C4-2B (cell line): ENCODE measurements around the gene HRH3.

Experiments
- H3K27ac ChIP-seq: fragments of 450-650 bp; 2 replicates; pipeline ENCODE4 v1.5.1; 2017
- CTCF ChIP-seq: fragments of 450-650 bp; conservative IDR thresholded peaks from 2 replicates; pipeline ENCODE4 v1.5.1; 2017; ENCODE audit warnings: mild to moderate bottlenecking
- ZFX ChIP-seq: fragments of 450-650 bp; IDR thresholded peaks from 2 replicates; pipeline ENCODE4 v1.6.1; 2017

HRH3 gene

DNA sequence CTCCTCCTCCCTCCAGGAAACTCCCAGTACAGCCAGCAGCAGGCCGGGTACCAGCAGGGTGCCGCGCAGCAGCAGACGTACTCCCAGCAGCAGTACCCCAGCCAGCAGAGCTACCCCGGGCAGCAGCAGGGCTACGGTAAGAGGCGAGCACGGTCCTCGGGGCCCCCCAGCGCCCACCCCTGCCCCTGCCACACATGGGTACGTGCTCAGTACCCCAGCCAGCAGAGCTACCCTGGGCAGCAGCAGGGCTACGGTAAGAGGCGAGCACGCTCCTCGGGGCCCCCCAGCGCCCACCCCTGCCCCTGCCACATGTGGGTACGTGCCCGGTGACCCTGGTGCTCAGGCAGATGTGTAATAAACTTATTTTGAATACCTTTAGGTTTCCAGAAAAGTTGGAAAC lies 47.4 kb downstream of the HRH3 start:
- TF ChIP-seq CTCF (no peak), ZFX (no peak)
- H3K27ac ChIP-seq, result no peak overlapping the region

DNA sequence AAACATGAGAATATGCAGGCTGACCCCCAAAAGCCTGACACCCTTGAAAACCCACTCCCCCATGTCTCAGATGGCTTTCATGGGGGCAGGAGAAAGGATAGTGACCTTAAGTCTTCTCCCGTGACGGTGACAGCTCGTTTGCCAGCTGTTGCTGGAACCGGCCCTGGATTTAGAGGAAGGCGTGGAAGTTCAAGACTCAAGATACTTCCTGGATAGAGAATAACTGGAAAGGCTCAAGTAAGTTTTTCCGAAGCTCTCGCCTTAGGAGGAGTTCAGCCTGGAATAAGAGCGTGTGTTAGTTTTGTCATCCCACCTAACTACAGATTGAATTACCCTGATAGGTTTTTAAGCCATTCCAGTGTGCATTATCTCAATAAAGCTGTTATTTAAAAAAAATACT lies 48.8 kb downstream of the HRH3 start:
- H3K27ac ChIP-seq, result no peak overlapping the region
- no peak for TF ChIP-seq CTCF
- no peak for TF ChIP-seq ZFX

DNA sequence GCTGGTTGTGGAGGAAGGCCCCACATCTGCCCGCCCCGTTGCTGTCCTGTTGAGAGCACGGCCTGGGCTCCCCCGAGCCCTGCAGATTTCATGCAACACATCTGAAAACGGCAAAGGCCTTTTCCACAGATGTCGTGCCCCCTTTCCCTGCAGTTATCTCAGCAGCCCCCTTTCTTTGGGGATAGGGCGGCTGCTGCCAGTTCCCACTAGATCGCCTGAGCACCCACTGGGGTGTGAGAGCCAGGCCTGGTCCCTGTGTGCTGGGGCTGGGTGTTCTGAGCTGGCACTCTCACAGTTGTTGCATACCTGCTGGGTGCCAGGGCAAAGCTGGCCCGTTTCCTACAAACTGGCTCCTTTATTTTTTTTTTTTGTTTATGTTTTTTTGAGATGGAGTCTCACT lies 49.5 kb downstream of the HRH3 start:
- no peak overlapping the region for H3K27ac ChIP-seq
- no peak for TF ChIP-seq ZFX
- no peak for TF ChIP-seq CTCF

DNA sequence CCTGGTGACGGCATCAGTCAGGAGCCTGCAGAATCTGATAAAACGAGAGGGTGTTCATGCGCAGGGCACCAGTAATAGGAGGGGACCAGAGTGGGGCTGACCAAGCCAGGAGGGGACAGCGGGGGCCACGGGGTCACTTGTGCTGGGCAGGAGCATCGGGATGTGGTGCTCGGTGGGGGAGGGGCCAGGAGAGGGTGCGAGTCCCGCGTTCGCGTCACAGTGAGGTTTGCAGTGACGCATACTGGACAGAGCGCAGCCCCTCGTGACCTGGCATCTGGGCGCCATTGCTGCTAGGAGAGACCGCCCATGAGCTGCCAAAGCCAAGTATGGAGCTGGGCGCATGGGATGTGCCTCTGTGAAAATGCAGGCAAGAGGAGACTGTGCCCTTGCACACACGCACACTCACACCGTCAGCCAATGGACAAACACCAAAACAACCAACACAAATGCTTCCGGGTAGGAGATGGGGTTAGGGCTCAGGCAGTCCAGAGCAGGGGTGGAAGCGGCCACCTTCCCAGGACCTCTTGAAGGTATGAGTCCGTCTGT lies 51.1 kb downstream of the HRH3 start:
- no peak overlapping the region for H3K27ac ChIP-seq
- no peak for TF ChIP-seq CTCF
- no peak for TF ChIP-seq ZFX

GRCh38 chr20:62168061-62168460 lies 52.0 kb downstream of the HRH3 start:
- no peak overlapping the region for H3K27ac ChIP-seq
- TF ChIP-seq ZFX, result no peak
- no peak for TF ChIP-seq CTCF

DNA sequence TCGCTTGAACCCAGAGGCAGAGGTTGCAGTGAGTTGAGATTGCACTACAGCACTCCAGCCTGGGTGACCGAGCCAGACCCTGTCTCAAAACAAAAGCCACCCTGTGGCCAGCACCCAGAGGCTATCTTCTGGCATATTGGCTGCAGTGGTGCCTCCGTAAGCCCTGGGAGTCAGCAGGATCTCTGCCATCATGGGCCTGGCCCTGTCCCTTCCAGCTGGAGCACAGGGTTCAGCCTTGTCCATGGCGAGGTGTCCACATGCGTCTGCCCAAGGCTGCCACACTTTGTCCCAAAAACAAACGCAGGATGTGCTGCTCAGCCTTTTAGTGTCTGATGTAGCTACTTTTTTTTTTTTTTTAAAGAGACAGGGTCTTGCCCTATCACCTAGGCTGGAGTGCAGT lies 52.6 kb downstream of the HRH3 start:
- H3K27ac ChIP-seq, result no peak overlapping the region
- TF ChIP-seq CTCF, result no peak
- TF ChIP-seq ZFX, result no peak

DNA sequence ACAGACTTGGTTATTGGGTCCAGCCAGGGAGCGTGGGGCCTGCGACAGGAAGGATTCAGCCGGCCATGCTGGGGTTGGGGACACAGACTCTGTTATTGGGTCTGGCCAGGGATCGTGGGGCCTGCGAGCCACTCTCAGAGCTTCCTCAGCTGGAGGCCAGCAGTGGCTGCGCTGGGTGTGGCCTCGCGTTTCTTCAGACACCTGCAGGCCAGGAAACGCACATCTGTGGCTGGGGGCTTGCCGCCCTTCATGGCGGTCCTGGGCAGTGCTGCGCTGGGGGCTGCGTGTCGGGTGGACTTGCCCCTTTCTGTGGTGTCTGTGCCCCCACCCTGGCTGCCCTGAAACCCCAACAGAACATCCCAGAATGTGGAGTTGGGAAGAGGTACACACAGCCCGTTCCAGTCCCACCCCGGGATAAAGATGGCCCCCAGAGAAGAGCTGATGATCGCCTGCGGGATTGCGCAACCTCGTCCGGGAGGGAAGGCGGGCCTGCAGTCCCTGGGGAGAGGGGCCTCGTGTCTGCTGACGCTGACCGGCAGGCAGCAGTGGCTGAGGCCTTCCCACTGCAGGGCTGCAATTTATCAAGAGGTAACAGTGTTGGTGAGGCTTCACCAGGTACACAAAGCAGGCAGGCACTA lies 54.2 kb downstream of the HRH3 start:
- TF ChIP-seq ZFX, result no peak
- no peak for TF ChIP-seq CTCF

More for the DNA sequence above, 54.2 kb downstream of the HRH3 start:
- no peak overlapping the region for H3K27ac ChIP-seq
